ENCODE measurements around the gene EOLA1. TPM values are rescaled to one million over a fixed set of nuclear protein-coding genes. Genes with fewer than 3 reads are reported as not detected.

EOLA1 gene
- total RNA-seq, 4 donors from 2014 or later: 3.9 to 13.4 (median 11.5) TPM

- 77 to 80% methylated on average over 4 of the region's 4 CpGs for WGBS, 2 donors
- intact Hi-C loops (cut with DNase I; ENCODE audit: low total_unique reads): no loop called here
- TF ChIP-seq CTCF (IDR thresholded peaks at IDR 0.05) (no peak), POLR2A (IDR thresholded peaks at IDR 0.05) (no peak)
- peak; percentile 22 to 87 for DNase-seq (ENCODE audit: low spot score in 2 of 2)
- H3K4me3 ChIP-seq (ENCODE audit: low read depth, poor library complexity, severe bottlenecking): no peak overlapping the region
Observed at GRCh38 chrX:149512225-149512885, 28.5 kb upstream of the EOLA1 start.

GRCh38 chrX:149513825-149514428, 26.9 kb upstream of the EOLA1 start:
- H3K4me3 ChIP-seq (ENCODE audit: low read depth, poor library complexity, severe bottlenecking): no peak overlapping the region
- no peak for TF ChIP-seq POLR2A (IDR thresholded peaks at IDR 0.05)
- TF ChIP-seq CTCF (IDR thresholded peaks at IDR 0.05): no peak
- intact Hi-C loops (cut with DNase I; ENCODE audit: low total_unique reads): no loop called here
- WGBS, 2 donors: 63 to 71% methylated on average over 9 of the region's 9 CpGs
- peak in 1 of 2 donors; percentile 54 for DNase-seq (ENCODE audit: low spot score in 2 of 2)

DNA sequence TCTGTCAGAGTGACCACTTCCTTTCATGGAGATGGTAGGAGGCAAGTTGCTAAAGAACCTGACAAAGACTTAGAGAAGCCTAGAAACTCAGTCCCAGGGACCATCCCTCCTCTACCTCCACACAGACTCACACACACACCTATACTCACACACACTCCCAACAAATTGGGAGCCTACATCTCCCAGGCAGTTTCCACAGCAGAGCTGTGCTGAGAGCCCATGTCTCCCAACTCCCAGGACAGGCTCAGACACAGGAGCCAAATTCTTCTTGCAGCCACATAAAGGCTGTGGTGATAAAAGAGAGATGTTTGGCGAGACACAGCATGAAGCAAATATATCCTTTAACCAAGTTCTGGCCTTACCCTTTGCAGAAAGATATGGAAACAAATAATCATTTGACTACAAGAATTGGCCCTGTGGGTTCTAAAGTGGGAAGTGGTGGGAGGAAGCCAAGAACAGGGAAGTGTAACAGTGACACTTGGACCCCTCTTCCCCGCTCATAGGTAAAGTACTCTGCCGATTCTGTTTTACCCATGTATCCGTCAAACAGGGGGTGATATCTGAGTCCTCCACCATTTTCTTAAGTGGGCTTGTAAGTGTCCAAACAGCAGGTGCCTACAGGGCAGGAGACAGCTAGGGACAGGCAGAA, 24.7 kb upstream of the EOLA1 start:
- no peak overlapping the region for H3K4me3 ChIP-seq (ENCODE audit: low read depth, poor library complexity, severe bottlenecking)
- peak in 1 of 2 donors; percentile 21 for DNase-seq (ENCODE audit: low spot score in 2 of 2)
- 56 to 69% methylated on average over 4 of the region's 4 CpGs for WGBS, 2 donors
- TF ChIP-seq POLR2A (IDR thresholded peaks at IDR 0.05) (no peak), CTCF (IDR thresholded peaks at IDR 0.05) (no peak)
- intact Hi-C loops (cut with DNase I; ENCODE audit: low total_unique reads): no loop called here

DNA sequence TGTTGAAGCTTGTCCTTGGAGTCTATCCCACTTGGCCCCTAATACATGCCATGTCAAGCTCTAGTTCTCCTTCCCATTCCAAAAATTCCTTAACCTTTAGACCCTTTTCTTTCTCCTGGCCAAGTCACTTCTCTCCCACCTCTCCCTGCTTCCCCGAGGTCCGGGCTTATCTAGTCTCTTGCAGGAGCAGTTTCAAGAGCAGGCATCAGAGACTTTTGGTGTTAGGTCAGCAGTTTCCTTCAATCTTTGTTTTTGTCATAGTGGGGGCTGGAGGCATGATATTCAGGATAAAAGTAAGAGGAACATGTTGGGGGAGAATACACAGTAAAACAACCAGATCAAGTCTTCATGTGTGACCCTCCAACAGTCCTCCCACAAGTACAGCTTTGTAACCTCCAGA, 24.2 kb upstream of the EOLA1 start:
- intact Hi-C loops (cut with DNase I; ENCODE audit: low total_unique reads): no loop called here
- H3K4me3 ChIP-seq (ENCODE audit: low read depth, poor library complexity, severe bottlenecking): no peak overlapping the region
- peak in 1 of 2 donors; percentile 42 for DNase-seq (ENCODE audit: low spot score in 2 of 2)
- TF ChIP-seq CTCF (IDR thresholded peaks at IDR 0.05) (no peak), POLR2A (IDR thresholded peaks at IDR 0.05) (no peak)
- WGBS, 2 donors: 64 to 81% methylated on average over 2 of the region's 2 CpGs

DNA sequence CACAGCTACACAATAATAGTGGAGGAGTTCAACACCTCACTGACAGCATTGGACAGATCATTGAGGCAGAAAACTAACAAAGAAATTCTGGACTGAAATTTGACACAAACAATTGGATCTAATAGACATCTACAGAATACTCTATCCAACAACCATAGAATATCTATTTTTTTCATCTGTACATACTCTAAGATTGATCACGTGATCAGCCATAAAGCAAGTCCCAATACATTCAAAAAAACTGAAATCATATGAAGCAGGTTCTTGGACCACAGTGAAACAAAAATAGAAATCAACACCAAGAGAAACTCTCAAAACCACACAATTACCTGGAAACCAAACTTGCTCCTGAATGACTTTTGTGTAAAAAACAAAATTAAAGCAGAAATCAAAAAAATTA, 23.5 kb upstream of the EOLA1 start:
- TF ChIP-seq CTCF (IDR thresholded peaks at IDR 0.05) (no peak), POLR2A (IDR thresholded peaks at IDR 0.05) (no peak)
- intact Hi-C loops (cut with DNase I; ENCODE audit: low total_unique reads): no loop called here
- no peak overlapping the region for H3K4me3 ChIP-seq (ENCODE audit: low read depth, poor library complexity, severe bottlenecking)
- WGBS, 2 donors: 72 to 100% methylated on average over 1 of the region's 1 CpG
- DNase-seq (ENCODE audit: low spot score in 2 of 2): no peak
